HepG2 (cell line): ENCODE data around the gene ITGA6. TPM values are rescaled to one million over a fixed set of nuclear protein-coding genes. Genes with fewer than 3 reads are reported as not detected.

Experiments used
- CEBPB ChIP-seq: IDR thresholded peaks from 2 replicates; pipeline ENCODE4 v1.6.1; 2011; ENCODE audit warnings: low read depth, low read length, improper control_type of control experiment, borderline replicate concordance
- CSRNP1 ChIP-seq: sonication (generic); formaldehyde crosslinking; IDR thresholded peaks from 2 replicates; pipeline ENCODE4 v1.8.1; 2023; ENCODE audit warnings: mild to moderate bottlenecking, missing genetic modification reagents
- MAZ ChIP-seq, 2 experiments: sonication (generic) in 1 of 2; formaldehyde crosslinking in 1 of 2; IDR thresholded peaks; 2 replicates each; pipeline versions ENCODE4 v1.5.0 to v1.6.1; 2012 to 2020; ENCODE audit warnings: low read depth in 2 of 2, mild to moderate bottlenecking in 2 of 2, borderline replicate concordance in 1 of 2, improper control_type of control experiment in 1 of 2, low read length in 1 of 2, missing genetic modification reagents in 1 of 2, moderate library complexity in 1 of 2
- NFKBIZ ChIP-seq: IDR thresholded peaks from 2 replicates; pipeline ENCODE4 v1.6.1; 2018; ENCODE audit warnings: missing genetic modification reagents, missing compliant biosample characterization
- PRDM10 ChIP-seq: sonication (generic); formaldehyde crosslinking; IDR thresholded peaks from 2 replicates; pipeline ENCODE4 v1.4.0; 2020; ENCODE audit warnings: low read depth, missing genetic modification reagents
- RELA ChIP-seq: sonication (generic); formaldehyde crosslinking; IDR thresholded peaks from 2 replicates; pipeline ENCODE4 v1.4.0; 2020; ENCODE audit warnings: missing genetic modification reagents
- RNF219 ChIP-seq: sonication (generic); formaldehyde crosslinking; IDR thresholded peaks from 2 replicates; pipeline ENCODE4 v1.5.0; 2020; ENCODE audit warnings: mild to moderate bottlenecking, missing genetic modification reagents
- SAFB2 ChIP-seq: sonication (generic); formaldehyde crosslinking; IDR thresholded peaks from 2 replicates; pipeline ENCODE4 v1.5.1; 2020; ENCODE audit warnings: missing genetic modification reagents, low read depth, mild to moderate bottlenecking, borderline replicate concordance
- ZNF232 ChIP-seq: sonication (generic); formaldehyde crosslinking; IDR thresholded peaks from 2 replicates; pipeline ENCODE4 v1.4.0; 2020; ENCODE audit warnings: missing genetic modification reagents, borderline replicate concordance
- ZNF343 ChIP-seq: sonication (generic); formaldehyde crosslinking; IDR thresholded peaks from 2 replicates; pipeline ENCODE4 v1.4.0; 2020; ENCODE audit warnings: mild to moderate bottlenecking, missing genetic modification reagents
- ZNF496 ChIP-seq: sonication (generic); formaldehyde crosslinking; IDR thresholded peaks from 2 replicates; pipeline ENCODE4 v1.8.1; 2023; ENCODE audit warnings: mild to moderate bottlenecking, moderate library complexity, missing genetic modification reagents; ENCODE audit not compliant: insufficient replicate concordance
- ZNF512B ChIP-seq: sonication (generic); formaldehyde crosslinking; IDR thresholded peaks from 2 replicates; pipeline ENCODE4 v1.5.1; 2020; ENCODE audit warnings: missing genetic modification reagents, mild to moderate bottlenecking, borderline replicate concordance
- ZNF672 ChIP-seq: sonication (generic); formaldehyde crosslinking; IDR thresholded peaks from 2 replicates; pipeline ENCODE4 v1.8.1; 2022; ENCODE audit warnings: missing genetic modification reagents
- ZNF782 ChIP-seq: sonication (generic); formaldehyde crosslinking; IDR thresholded peaks from 2 replicates; pipeline ENCODE4 v1.4.0; 2020; ENCODE audit warnings: missing genetic modification reagents, mild to moderate bottlenecking, borderline replicate concordance
- polyA plus RNA-seq, 8 experiments: library from polyadenylated mRNA; depleted of rRNA in 3 of 8; stranded (reverse) in 7 of 8; unstranded in 1 of 8; fragments of >200 nt; fragmentation: Illumina TruSeq in 4 of 8; extraction: Trizol in 4 of 8; gene quantifications; 2 replicates each; pipeline versions ENCODE4 v1.2.1 to v1.2.3, GENCODE V29; 2011 to 2016; ENCODE audit warnings: low read depth in 4 of 8, missing spikeins in 1 of 8, mixed read lengths in 1 of 8; ENCODE audit not compliant: insufficient read depth in 1 of 8
- total RNA-seq, 5 experiments: library from RNA; depleted of rRNA; stranded (reverse); fragments of >200 nt; fragmentation: Illumina TruSeq; extraction: Trizol; gene quantifications; 2 replicates each; pipeline ENCODE4 v1.2.3, GENCODE V29; 2016; ENCODE audit warnings: low read depth in 1 of 5

Gene ITGA6
- total and polyA plus RNA-seq, 2 of the 13 experiments (the other 11 are each of a cell fraction or from before 2014, with no cell fraction given) = 24.0 to 92.5 TPM

DNA sequence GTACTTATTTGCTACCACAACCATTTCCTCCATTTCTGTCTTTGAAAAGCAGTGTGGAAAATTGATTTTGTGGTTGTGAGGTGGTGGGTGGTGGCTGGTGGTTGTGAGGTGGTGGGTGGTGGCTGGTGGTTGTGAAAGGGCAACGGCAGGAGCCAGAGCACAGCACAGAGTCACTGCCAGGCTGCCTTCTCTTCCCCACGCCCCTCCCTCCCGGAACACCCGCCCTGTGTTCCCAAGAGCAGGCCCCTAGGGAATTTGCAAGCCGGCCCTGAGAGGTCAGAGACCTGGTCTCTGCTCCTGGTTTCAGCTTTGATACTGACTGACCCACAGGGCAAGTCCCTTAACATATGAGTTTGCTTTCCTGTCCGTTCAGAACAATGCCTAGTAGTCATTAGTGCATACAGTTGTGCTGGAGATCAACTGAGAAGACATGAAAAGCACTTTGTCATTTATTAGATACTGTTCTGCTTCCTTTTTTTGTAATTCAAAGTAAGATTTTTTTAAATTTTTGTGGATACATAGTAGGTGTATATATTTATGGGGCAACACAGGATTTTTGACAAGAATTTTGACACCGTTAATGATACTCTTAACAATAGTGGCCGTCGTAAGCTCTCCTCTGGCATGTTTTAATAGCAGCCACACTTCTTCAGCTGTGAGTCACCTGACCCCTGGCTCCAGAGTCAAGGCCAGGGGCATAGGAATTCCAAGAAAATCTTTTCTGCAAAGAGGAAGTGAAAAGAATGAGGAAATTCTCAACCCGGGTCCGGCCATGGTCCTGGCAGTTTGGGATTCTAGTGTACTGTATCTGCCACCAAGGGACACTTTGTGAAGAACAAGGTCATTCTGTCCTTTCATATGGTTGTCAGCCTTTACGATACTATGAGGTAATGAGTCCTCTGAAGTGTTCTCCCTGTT lies 53.2 kb downstream of the ITGA6 start (continued):
- TF ChIP-seq ZNF512B (no peak), MAZ (IDR thresholded peaks at IDR 0.05; ENCODE audit: borderline replicate concordance, low read depth, low read length) (peak; percentile 86), MAZ (CRISPR knock-in tag; IDR thresholded peaks at IDR 0.05; ENCODE audit: low read depth) (peak; percentile 78), ZNF672 (CRISPR knock-in tag) (no peak), ZNF343 (CRISPR knock-in tag) (no peak; the same call in 1 of the 2 replicates), PRDM10 (CRISPR knock-in tag) (no peak), CSRNP1 (peak; percentile 40; the same call in 1 of the 2 replicates), SAFB2 (CRISPR knock-in tag) (no peak), NFKBIZ (CRISPR knock-in tag) (no peak), RNF219 (CRISPR knock-in tag) (no peak), ZNF232 (CRISPR knock-in tag) (no peak), CEBPB (peak; percentile 28; the same call in 1 of the 2 replicates), ZNF496 (CRISPR knock-in tag) (no peak), ZNF782 (CRISPR knock-in tag) (peak; percentile 35; the same call in 1 of the 2 replicates), RELA (no peak)
